ENCODE measurements around the gene GTPBP6. TPM values are rescaled to one million over a fixed set of nuclear protein-coding genes. Genes with fewer than 3 reads are reported as not detected.

GTPBP6 gene
- polyA plus RNA-seq (2012; ENCODE audit: insufficient read depth, insufficient read length) = 38.8 TPM

- H3K4me3 ChIP-seq (ENCODE audit: low read length) = peak within 1 kb of the TSS; percentile 72
- DNase-seq (ENCODE audit: low read depth, low spot score) = peak; percentile 99
These were observed at the start of gene GTPBP6 for GRCh38 chrX:318739-319578. TSS of gene GTPBP6 (minus strand) at chrX:318796. CDS start at chrX:318787, 9 bp downstream.

DNA sequence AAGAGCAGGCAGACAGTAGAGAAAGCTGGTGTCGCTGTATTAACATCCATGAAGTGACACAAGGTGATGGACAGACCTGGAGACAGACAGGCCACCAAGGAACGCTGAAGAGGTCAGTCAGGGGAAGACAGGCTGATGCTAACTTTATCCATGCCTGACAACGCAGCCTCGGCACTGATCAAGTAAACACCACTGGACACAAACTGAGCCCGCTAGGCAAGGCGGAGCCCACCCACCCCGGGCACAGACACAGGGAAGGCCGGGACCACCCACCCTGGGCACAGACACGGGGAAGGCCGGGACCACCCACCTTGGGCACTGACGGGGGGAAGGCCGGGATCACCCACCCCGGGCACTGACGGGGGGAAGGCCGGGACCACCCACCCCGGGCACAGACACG lies 49.3 kb upstream of the GTPBP6 start:
- H3K4me3 ChIP-seq (ENCODE audit: low read length) = no peak overlapping the region
- no peak for DNase-seq (ENCODE audit: low read depth, low spot score)

- DNase-seq (ENCODE audit: low read depth, low spot score) = no peak
These were observed 48.8 kb upstream of the GTPBP6 start for GRCh38 chrX:367349-367748.

DNA sequence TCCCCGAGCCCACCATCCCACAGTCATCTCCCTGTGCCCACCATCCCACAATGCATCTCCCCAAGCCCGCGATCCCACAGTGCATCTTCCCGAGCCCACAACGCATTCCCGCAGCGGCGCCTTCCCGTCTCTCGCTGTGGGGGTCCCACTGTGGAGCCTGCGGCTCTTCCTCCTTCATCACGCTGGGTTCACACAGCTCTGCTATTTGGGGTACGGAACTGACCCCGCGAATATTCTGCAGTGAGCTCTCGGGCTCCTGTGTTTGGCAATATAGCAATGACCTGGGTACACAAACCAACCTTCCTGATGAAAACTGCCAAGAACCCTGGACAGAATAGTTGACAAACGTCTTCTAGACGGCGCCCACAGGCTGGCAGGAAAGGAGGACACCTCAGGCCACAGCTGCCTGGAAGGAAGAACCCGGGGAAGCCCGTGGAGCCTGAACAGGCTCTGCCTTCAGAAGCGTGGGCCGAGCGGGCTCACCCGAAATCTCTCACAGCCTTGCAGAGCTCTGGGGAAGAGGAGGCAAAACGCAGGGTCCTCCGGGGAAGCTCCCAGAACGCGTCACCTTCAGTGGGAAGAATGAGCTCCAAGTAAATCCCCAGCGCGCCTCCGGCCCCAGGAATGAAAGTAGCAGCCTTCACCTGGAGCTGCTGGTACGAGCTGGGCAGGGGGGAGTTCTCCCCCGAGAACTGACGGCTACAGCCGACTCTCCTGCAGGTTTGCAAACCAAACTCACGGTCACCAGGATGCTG lies 45.2 kb upstream of the GTPBP6 start:
- H3K4me3 ChIP-seq (ENCODE audit: low read length) = no peak overlapping the region
- DNase-seq (ENCODE audit: low read depth, low spot score) = no peak

More at GRCh38 chrX:367349-367748, 48.8 kb upstream of the GTPBP6 start:
- no peak overlapping the region for H3K4me3 ChIP-seq (ENCODE audit: low read length)

DNA sequence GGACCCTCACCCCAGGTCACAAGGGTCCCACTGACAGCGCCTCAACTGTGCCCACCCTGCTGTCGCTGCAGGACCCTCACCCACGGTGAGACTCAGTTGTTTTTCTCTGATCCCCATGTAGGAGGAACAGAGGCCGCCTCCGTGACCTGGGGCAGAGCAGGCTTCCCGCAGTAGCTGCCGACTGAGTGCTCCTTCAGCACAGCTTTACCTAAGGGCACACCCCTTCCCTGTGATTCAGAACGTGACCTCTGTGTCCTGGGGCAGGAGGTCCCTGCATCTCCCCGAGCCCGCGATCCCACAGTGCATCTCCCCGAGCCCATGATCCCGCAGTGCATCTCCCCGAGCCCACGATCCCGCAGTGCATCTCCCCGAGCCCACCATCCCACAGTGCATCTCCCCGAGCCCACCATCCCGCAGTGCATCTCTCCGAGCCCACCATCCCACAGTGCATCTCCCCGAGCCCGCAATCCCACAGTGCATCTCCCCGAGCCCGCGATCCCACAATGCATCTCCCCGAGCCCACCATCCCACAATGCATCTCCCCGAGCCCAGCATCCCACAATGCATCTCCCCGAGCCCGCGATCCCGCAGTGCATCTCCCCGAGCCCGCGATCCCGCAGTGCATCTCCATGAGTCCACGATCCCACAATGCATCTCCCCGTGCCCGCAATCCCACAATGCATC lies 44.5 kb upstream of the GTPBP6 start:
- H3K4me3 ChIP-seq (ENCODE audit: low read length) = no peak overlapping the region
- no peak for DNase-seq (ENCODE audit: low read depth, low spot score)

- no peak for DNase-seq (ENCODE audit: low read depth, low spot score)
- no peak overlapping the region for H3K4me3 ChIP-seq (ENCODE audit: low read length)
These were observed 43.8 kb upstream of the GTPBP6 start for GRCh38 chrX:362351-362750.

GRCh38 chrX:361231-362145 lies 42.9 kb upstream of the GTPBP6 start:
- no peak overlapping the region for H3K4me3 ChIP-seq (ENCODE audit: low read length)
- DNase-seq (ENCODE audit: low read depth, low spot score) = no peak

DNA sequence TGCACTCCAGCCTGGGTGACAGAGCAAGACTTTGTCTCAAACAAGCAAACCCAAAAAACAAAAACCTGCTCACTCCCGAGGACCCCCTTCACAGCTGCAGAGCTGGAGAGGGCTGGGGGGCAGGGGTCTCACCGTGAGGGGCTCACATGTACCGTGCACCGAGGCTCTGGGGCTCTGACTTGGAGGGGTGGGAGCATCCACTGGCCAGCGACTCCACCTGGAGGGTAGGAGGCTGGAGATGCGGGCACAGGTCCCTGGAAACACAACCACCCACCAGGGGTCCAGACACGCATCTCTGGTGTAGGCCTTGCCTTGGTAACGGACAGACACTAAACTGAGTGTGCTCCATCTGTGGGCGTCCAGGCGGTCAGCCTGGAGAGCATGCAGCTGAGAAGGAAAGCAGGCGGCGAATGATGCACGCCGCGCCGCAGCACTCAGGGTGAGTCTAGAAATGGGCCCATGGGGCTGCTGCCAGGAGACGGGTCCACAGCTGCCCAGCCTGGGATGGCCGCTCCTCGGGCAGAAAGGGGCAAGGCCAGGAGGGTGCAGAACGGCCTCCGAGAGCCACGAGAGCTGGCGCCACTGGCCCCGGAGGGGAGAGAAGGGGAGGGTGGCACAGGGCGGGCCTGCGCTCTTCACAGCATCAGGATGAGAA lies 42.0 kb upstream of the GTPBP6 start:
- no peak overlapping the region for H3K4me3 ChIP-seq (ENCODE audit: low read length)
- DNase-seq (ENCODE audit: low read depth, low spot score) = no peak

DNA sequence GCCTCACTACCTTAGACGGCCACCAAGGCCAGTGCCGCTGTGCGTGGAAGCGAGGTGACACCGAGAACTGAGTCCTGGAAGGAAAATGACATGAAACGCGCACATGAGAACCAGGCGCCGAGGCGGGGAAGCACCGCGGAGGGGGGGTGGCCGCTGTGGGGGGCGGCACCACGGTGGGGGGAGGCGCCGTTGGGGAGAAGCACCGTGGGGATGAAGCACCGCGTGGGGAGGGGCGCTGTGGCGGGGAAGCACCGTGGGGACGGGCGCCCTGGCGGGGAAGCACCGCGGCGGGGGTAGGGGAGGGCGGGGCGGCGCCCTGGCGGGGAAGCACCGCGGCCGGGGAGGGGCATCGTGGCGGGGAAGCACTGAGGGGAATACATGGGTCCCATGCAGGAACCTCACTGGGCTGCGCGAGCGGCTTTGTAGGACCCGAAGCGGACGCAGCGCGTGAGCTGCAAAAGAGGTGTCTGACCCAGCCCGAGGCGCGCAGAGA lies 40.1 kb upstream of the GTPBP6 start:
- no peak for DNase-seq (ENCODE audit: low read depth, low spot score)
- H3K4me3 ChIP-seq (ENCODE audit: low read length) = no peak overlapping the region

- H3K4me3 ChIP-seq (ENCODE audit: low read length) = peak overlapping the region; percentile 15
- DNase-seq (ENCODE audit: low read depth, low spot score) = peak; percentile 83
These were observed 39.3 kb upstream of the GTPBP6 start for GRCh38 chrX:357693-358471.

DNA sequence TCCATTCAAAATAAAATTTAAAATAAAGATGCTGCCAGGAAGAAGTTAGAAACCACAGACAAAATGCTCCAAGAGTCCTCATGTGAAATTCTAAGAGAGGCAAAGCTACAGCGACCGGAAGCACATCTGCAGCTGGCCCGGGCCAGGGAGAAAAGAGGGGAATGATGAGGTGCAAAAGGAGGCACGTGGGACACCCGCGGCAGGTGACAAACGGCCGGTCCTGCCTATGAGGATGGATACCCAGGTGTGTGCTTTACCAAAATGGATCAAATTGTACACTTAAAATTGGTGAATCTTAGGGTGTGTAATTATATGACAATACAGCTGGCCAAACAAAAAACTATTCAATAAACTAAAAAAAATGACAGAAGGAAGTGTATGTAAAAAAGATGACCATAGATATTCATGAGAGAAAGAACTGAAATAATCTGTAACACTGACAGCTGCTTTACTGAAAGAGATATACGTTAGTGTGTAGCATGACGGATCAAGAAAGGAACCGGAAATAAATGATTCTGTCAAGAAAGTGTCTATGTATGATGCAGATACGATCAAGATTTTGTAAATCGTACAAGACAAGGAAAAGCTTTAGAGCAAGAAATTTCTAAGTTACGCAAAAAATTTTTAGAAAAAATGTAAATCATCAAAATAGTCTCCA lies 38.6 kb upstream of the GTPBP6 start:
- H3K4me3 ChIP-seq (ENCODE audit: low read length) = peak overlapping the region; percentile 15
- DNase-seq (ENCODE audit: low read depth, low spot score) = peak; percentile 59

DNA sequence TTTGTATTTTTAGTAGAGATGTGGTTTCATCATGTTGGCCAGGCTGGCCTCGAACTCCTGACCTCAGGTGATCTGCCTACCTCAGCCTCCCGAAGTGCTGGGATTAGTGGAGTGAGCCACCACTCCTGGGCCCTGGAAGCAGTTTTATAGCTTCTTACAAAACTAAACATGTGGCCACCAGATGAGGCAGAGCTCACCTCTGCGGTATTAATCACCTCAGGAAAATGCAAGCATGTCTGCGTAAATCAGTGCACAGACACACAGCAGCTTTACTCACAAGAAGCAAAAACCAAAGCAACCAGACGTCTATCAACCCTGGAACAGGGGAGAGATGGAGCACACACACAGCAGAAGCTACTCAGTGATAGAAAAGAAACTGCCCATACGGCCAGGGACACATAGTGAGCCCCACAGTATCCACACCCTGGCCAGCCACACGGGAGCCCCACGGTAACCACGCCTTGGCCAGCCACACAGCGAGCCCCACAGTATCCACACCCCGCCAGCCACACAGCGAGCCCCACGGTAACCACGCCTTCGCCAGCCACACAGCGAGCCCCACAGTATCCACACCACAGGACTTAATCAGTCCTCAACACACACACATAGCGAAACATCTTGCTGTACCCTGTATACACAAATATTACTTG lies 37.9 kb upstream of the GTPBP6 start:
- no peak for DNase-seq (ENCODE audit: low read depth, low spot score)
- H3K4me3 ChIP-seq (ENCODE audit: low read length) = peak overlapping the region; percentile 15; the same call in 1 of the 2 replicates

GRCh38 chrX:355329-356050 lies 36.9 kb upstream of the GTPBP6 start:
- H3K4me3 ChIP-seq (ENCODE audit: low read length) = no peak overlapping the region
- no peak for DNase-seq (ENCODE audit: low read depth, low spot score)

GRCh38 chrX:353566-354535 lies 35.3 kb upstream of the GTPBP6 start:
- no peak overlapping the region for H3K4me3 ChIP-seq (ENCODE audit: low read length)
- no peak for DNase-seq (ENCODE audit: low read depth, low spot score)
